ENCODE data around the gene ASRGL1.
"Not testable (repeated sequence)": the region's sequence is repeated elsewhere in the genome, so short reads cannot be mapped to it uniquely, and the experiment has no call there.

Gene ASRGL1

GRCh38 chr11:62331264-62331663 is 6.0 kb upstream of the ASRGL1 start:
- H3K9me3 ChIP-seq (ENCODE audit: control insufficient read depth, insufficient read depth, low read length); H3K4me1 ChIP-seq (ENCODE audit: control insufficient read depth, insufficient read depth, low read length); H3K4me3 ChIP-seq (ENCODE audit: low read depth, low read length); H3K27me3 ChIP-seq (ENCODE audit: control insufficient read depth, insufficient read depth, low read length); H3K36me3 ChIP-seq (ENCODE audit: control insufficient read depth, insufficient read depth, low read length); H3K9ac ChIP-seq (ENCODE audit: low read depth, low read length): not testable (repeated sequence)

- peaks cover 12% of the 10 kb centered on the region for H3K27me3 ChIP-seq (ENCODE audit: control insufficient read depth, insufficient read depth, low read length)
- H3K36me3 ChIP-seq (ENCODE audit: control insufficient read depth, insufficient read depth, low read length) = no peaks in the 10 kb centered on the region
Observed at GRCh38 chr11:62333768-62334167, 3.5 kb upstream of the ASRGL1 start.

DNA sequence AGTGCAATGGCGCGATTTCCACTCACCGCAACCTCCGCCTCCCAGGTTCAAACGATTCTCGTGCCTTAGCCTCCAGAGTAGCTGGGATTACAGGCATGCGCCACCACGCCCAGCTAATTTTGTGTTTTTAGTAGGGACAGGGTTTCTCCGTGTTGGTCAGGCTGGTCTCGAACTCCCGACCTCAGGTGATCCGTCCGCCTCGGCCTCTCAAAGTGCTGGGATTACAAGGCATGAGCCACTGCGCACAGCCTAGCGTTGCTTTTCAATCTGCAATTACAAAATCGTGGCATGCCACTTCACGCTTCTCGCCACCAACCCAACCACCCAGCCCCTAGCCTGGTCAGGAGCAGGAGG is 322 bp upstream of the ASRGL1 start:
- not testable (repeated sequence) for H3K9me3 ChIP-seq (ENCODE audit: control insufficient read depth, insufficient read depth, low read length); H3K4me1 ChIP-seq (ENCODE audit: control insufficient read depth, insufficient read depth, low read length); H3K36me3 ChIP-seq (ENCODE audit: control insufficient read depth, insufficient read depth, low read length)
- Histone ChIP-seq H3K4me3 (ENCODE audit: low read depth, low read length) (peak overlapping the region; percentile 84), H3K27me3 (ENCODE audit: control insufficient read depth, insufficient read depth, low read length) (peaks cover 12% of the 10 kb centered on the region), H3K9ac (ENCODE audit: low read depth, low read length) (peak overlapping the region; percentile 20)

More at GRCh38 chr11:62333768-62334167, 3.5 kb upstream of the ASRGL1 start:
- Histone ChIP-seq H3K9me3 (ENCODE audit: control insufficient read depth, insufficient read depth, low read length) (no peaks in the 10 kb centered on the region), H3K4me1 (ENCODE audit: control insufficient read depth, insufficient read depth, low read length) (no peaks in the 10 kb centered on the region), H3K9ac (ENCODE audit: low read depth, low read length) (no peak overlapping the region), H3K4me3 (ENCODE audit: low read depth, low read length) (no peak overlapping the region)

GRCh38 chr11:62338218-62338617 is 970 bp downstream of the ASRGL1 start:
- H3K36me3 ChIP-seq (ENCODE audit: control insufficient read depth, insufficient read depth, low read length) = no peaks in the 10 kb centered on the region
- H3K9me3 ChIP-seq (ENCODE audit: control insufficient read depth, insufficient read depth, low read length) = no peaks in the 10 kb centered on the region
- H3K4me3 ChIP-seq (ENCODE audit: low read depth, low read length) = peak overlapping the region; percentile 84
- no peak overlapping the region for H3K9ac ChIP-seq (ENCODE audit: low read depth, low read length)
- H3K4me1 ChIP-seq (ENCODE audit: control insufficient read depth, insufficient read depth, low read length) = peaks cover 5% of the 10 kb centered on the region
- peaks cover 12% of the 10 kb centered on the region for H3K27me3 ChIP-seq (ENCODE audit: control insufficient read depth, insufficient read depth, low read length)

- H3K9me3 ChIP-seq (ENCODE audit: control insufficient read depth, insufficient read depth, low read length) = no peaks in the 10 kb centered on the region
- H3K9ac ChIP-seq (ENCODE audit: low read depth, low read length) = no peak overlapping the region
- H3K4me3 ChIP-seq (ENCODE audit: low read depth, low read length) = no peak overlapping the region
- peaks cover 12% of the 10 kb centered on the region for H3K27me3 ChIP-seq (ENCODE audit: control insufficient read depth, insufficient read depth, low read length)
- peaks cover 5% of the 10 kb centered on the region for H3K4me1 ChIP-seq (ENCODE audit: control insufficient read depth, insufficient read depth, low read length)
- H3K36me3 ChIP-seq (ENCODE audit: control insufficient read depth, insufficient read depth, low read length) = peaks cover 3% of the 10 kb centered on the region
Observed at GRCh38 chr11:62340269-62340901, 3.1 kb downstream of the ASRGL1 start.

GRCh38 chr11:62341588-62341987 is 4.3 kb downstream of the ASRGL1 start:
- Histone ChIP-seq H3K9me3 (ENCODE audit: control insufficient read depth, insufficient read depth, low read length) (no peaks in the 10 kb centered on the region), H3K9ac (ENCODE audit: low read depth, low read length) (no peak overlapping the region), H3K36me3 (ENCODE audit: control insufficient read depth, insufficient read depth, low read length) (peaks cover 3% of the 10 kb centered on the region), H3K4me1 (ENCODE audit: control insufficient read depth, insufficient read depth, low read length) (peaks cover 5% of the 10 kb centered on the region), H3K4me3 (ENCODE audit: low read depth, low read length) (no peak overlapping the region), H3K27me3 (ENCODE audit: control insufficient read depth, insufficient read depth, low read length) (peaks cover 1% of the 10 kb centered on the region)

GRCh38 chr11:62343646-62344190 is 6.5 kb downstream of the ASRGL1 start:
- H3K36me3 ChIP-seq (ENCODE audit: control insufficient read depth, insufficient read depth, low read length); H3K4me1 ChIP-seq (ENCODE audit: control insufficient read depth, insufficient read depth, low read length); H3K9me3 ChIP-seq (ENCODE audit: control insufficient read depth, insufficient read depth, low read length); H3K4me3 ChIP-seq (ENCODE audit: low read depth, low read length); H3K9ac ChIP-seq (ENCODE audit: low read depth, low read length); H3K27me3 ChIP-seq (ENCODE audit: control insufficient read depth, insufficient read depth, low read length): not testable (repeated sequence)

DNA sequence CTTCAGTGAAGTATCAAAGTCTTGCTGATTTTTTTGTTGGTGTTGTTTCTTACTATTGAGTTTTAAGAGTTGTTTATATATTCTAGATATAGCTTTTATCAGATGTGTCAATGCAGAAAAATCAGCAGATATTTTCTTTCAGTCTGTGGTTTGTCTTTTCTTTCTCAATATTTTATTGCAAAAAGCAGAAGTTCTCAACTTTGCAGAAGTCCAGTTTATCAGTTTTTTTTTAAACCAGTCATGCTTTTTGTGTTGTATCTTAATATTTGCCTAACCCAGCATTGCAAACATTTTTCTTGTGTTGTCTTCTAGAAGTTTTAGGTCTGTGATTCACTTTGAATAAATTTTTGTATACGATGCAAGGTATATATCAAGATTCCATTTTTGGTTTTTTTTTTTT is 7.0 kb downstream of the ASRGL1 start:
- Histone ChIP-seq H3K36me3 (ENCODE audit: control insufficient read depth, insufficient read depth, low read length) (peaks cover 3% of the 10 kb centered on the region), H3K4me3 (ENCODE audit: low read depth, low read length) (no peak overlapping the region), H3K9ac (ENCODE audit: low read depth, low read length) (no peak overlapping the region), H3K27me3 (ENCODE audit: control insufficient read depth, insufficient read depth, low read length) (no peaks in the 10 kb centered on the region), H3K4me1 (ENCODE audit: control insufficient read depth, insufficient read depth, low read length) (peaks cover 6% of the 10 kb centered on the region), H3K9me3 (ENCODE audit: control insufficient read depth, insufficient read depth, low read length) (no peaks in the 10 kb centered on the region)

- H3K36me3 ChIP-seq (ENCODE audit: control insufficient read depth, insufficient read depth, low read length) = peaks cover 3% of the 10 kb centered on the region
- H3K4me1 ChIP-seq (ENCODE audit: control insufficient read depth, insufficient read depth, low read length) = peaks cover 11% of the 10 kb centered on the region
- no peaks in the 10 kb centered on the region for H3K27me3 ChIP-seq (ENCODE audit: control insufficient read depth, insufficient read depth, low read length)
- H3K9me3 ChIP-seq (ENCODE audit: control insufficient read depth, insufficient read depth, low read length) = no peaks in the 10 kb centered on the region
- H3K9ac ChIP-seq (ENCODE audit: low read depth, low read length) = no peak overlapping the region
- H3K4me3 ChIP-seq (ENCODE audit: low read depth, low read length) = no peak overlapping the region
Observed at GRCh38 chr11:62345861-62346260, 8.6 kb downstream of the ASRGL1 start.

GRCh38 chr11:62352355-62353336 is 15.4 kb downstream of the ASRGL1 start:
- H3K9me3 ChIP-seq (ENCODE audit: control insufficient read depth, insufficient read depth, low read length) = no peaks in the 10 kb centered on the region
- H3K36me3 ChIP-seq (ENCODE audit: control insufficient read depth, insufficient read depth, low read length) = no peaks in the 10 kb centered on the region
- no peaks in the 10 kb centered on the region for H3K27me3 ChIP-seq (ENCODE audit: control insufficient read depth, insufficient read depth, low read length)
- H3K9ac ChIP-seq (ENCODE audit: low read depth, low read length) = no peak overlapping the region
- no peak overlapping the region for H3K4me3 ChIP-seq (ENCODE audit: low read depth, low read length)
- H3K4me1 ChIP-seq (ENCODE audit: control insufficient read depth, insufficient read depth, low read length) = peaks cover 24% of the 10 kb centered on the region

DNA sequence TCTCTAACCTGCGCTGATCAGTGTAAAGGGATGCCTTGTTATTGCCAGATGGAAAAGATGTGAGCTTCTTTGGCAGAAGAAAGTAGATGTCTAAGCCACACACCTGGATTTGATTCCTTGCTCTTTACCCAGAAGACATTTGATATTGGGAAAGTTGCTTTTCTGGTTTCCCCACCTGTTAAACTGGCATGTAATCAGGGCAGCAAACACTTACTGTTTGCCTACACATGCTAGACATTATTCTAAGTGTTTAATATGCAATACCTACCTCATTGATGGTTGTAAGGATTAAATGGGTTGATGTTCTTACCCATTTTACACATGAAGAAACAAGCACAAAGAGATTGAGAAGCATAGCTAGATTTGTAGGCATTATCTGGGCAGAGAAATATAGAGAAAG is 16.6 kb downstream of the ASRGL1 start:
- Histone ChIP-seq H3K36me3 (ENCODE audit: control insufficient read depth, insufficient read depth, low read length) (peaks cover 6% of the 10 kb centered on the region), H3K4me1 (ENCODE audit: control insufficient read depth, insufficient read depth, low read length) (peaks cover 24% of the 10 kb centered on the region), H3K9me3 (ENCODE audit: control insufficient read depth, insufficient read depth, low read length) (no peaks in the 10 kb centered on the region), H3K4me3 (ENCODE audit: low read depth, low read length) (no peak overlapping the region), H3K9ac (ENCODE audit: low read depth, low read length) (no peak overlapping the region), H3K27me3 (ENCODE audit: control insufficient read depth, insufficient read depth, low read length) (no peaks in the 10 kb centered on the region)

- no peaks in the 10 kb centered on the region for H3K27me3 ChIP-seq (ENCODE audit: control insufficient read depth, insufficient read depth, low read length)
- H3K4me3 ChIP-seq (ENCODE audit: low read depth, low read length) = no peak overlapping the region
- peaks cover 7% of the 10 kb centered on the region for H3K36me3 ChIP-seq (ENCODE audit: control insufficient read depth, insufficient read depth, low read length)
- H3K9ac ChIP-seq (ENCODE audit: low read depth, low read length) = no peak overlapping the region
- no peaks in the 10 kb centered on the region for H3K9me3 ChIP-seq (ENCODE audit: control insufficient read depth, insufficient read depth, low read length)
- peaks cover 6% of the 10 kb centered on the region for H3K4me1 ChIP-seq (ENCODE audit: control insufficient read depth, insufficient read depth, low read length)
Observed at GRCh38 chr11:62358273-62358672, 21.0 kb downstream of the ASRGL1 start.

Measured in iPS-15b (cell line).